ENCODE data around the gene EYS. TPM values are rescaled to one million over a fixed set of nuclear protein-coding genes. Genes with fewer than 3 reads are reported as not detected.

EYS gene
- total RNA-seq, 4 donors from 2014 or later: 0.15 TPM; not detected in 3

DNA sequence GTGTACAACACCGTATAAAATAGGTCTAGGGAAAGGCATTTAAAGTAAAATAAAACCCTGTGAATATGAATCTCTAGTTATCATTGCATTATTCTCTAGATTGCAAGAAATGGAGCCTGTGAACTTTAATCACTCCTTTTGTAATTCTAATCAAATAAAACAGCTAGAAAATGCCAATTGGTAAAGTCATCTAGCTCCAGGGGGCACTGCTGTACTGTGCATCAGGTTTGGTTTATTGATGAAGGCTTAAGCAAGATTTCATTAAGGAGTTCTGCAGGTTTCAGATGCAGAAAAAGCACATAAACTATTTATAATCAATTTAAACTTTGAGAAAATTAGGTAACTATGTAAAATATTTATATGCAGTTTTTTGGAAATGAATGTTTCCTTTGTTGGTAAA, 1426.5 kb downstream of the EYS start:
- Histone ChIP-seq H3K4me3 (no peak overlapping the region), H3K4me1 (no peaks in the 10 kb centered on the region), H3K27ac (no peak overlapping the region), H3K9me3 (no peaks in the 10 kb centered on the region), H3K27me3 (no peaks in the 10 kb centered on the region), H3K36me3 (no peaks in the 10 kb centered on the region)
- TF ChIP-seq, protein P1, sequence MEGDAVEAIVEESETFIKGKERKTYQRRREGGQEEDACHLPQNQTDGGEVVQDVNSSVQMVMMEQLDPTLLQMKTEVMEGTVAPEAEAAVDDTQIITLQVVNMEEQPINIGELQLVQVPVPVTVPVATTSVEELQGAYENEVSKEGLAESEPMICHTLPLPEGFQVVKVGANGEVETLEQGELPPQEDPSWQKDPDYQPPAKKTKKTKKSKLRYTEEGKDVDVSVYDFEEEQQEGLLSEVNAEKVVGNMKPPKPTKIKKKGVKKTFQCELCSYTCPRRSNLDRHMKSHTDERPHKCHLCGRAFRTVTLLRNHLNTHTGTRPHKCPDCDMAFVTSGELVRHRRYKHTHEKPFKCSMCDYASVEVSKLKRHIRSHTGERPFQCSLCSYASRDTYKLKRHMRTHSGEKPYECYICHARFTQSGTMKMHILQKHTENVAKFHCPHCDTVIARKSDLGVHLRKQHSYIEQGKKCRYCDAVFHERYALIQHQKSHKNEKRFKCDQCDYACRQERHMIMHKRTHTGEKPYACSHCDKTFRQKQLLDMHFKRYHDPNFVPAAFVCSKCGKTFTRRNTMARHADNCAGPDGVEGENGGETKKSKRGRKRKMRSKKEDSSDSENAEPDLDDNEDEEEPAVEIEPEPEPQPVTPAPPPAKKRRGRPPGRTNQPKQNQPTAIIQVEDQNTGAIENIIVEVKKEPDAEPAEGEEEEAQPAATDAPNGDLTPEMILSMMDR (IDR thresholded peaks at IDR 0.05): peak in 3 of 4 experiments; percentile 11 to 52 (median 40)
- no peak for TF ChIP-seq POLR2A (IDR thresholded peaks at IDR 0.05)
- no peak for ATAC-seq
- WGBS, 2 donors (ENCODE audit: low coverage in 1 of 2): 41 to 91% methylated on average over 1 of the region's 1 CpG

DNA sequence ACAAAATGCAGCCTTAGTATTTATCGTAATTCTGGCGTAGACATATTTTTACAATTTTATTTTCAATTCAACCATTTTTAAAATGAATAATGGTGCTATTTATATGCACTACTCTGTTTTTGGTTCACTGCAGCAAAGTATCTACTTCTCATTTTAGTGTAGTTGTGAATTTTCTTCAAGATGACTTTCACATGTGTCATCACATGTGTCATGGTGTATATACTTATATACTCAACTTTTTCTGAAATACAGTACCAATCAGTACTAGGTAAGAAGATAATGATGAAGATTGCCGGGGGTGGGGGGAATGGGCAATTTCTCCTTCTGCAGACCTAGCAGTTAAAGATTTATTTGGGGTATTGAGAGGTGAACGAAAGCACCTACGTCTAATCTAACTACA, 1436.9 kb downstream of the EYS start:
- H3K27me3 ChIP-seq: no peaks in the 10 kb centered on the region
- WGBS, 2 donors (ENCODE audit: low coverage in 1 of 2): 84 to 96% methylated on average over 4 to 5 of the region's 5 CpGs
- TF ChIP-seq POLR2AphosphoS5 (IDR thresholded peaks at IDR 0.05) (no peak), EP300 (IDR thresholded peaks at IDR 0.05) (no peak), POLR2A (IDR thresholded peaks at IDR 0.05) (no peak)
- no peak for ATAC-seq
- H3K36me3 ChIP-seq: no peaks in the 10 kb centered on the region
- H3K9me3 ChIP-seq: no peaks in the 10 kb centered on the region
- H3K27ac ChIP-seq: no peak overlapping the region
- no peak overlapping the region for H3K4me3 ChIP-seq
- no peaks in the 10 kb centered on the region for H3K4me1 ChIP-seq

DNA sequence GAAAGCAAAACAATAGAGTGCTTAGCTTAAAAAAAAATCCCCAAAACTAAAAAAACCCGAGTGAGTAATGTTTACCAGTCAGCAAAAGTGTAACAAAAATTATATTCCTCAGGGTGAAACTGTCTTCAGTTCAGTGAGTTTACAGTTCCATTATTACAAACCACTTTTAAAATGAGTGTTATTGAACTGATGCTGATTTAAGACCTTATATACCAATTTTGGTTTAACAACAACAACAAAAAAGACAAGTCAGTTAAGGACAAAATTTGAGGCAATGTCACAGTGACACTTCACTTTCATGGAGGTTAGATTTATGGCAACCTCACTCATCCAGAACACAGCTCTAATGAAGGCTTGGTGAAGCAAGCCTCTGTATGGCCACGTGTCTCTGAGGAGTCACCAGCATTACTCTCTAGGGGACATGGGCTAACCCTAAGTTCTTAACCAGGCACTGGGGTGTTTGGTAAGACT, 1440.6 kb downstream of the EYS start:
- TF ChIP-seq POLR2A (IDR thresholded peaks at IDR 0.05) (no peak), POLR2AphosphoS5 (IDR thresholded peaks at IDR 0.05) (no peak), EP300 (IDR thresholded peaks at IDR 0.05) (no peak)
- TF ChIP-seq, protein P1 (IDR thresholded peaks at IDR 0.05): no peak
- 33 to 50% methylated on average over 1 of the region's 2 CpGs for WGBS, 2 donors (ENCODE audit: low coverage in 1 of 2)
- Histone ChIP-seq H3K9me3 (no peaks in the 10 kb centered on the region), H3K27ac (no peak overlapping the region), H3K4me3 (no peak overlapping the region), H3K27me3 (no peaks in the 10 kb centered on the region), H3K36me3 (no peaks in the 10 kb centered on the region), H3K4me1 (no peaks in the 10 kb centered on the region)
- ATAC-seq: no peak

DNA sequence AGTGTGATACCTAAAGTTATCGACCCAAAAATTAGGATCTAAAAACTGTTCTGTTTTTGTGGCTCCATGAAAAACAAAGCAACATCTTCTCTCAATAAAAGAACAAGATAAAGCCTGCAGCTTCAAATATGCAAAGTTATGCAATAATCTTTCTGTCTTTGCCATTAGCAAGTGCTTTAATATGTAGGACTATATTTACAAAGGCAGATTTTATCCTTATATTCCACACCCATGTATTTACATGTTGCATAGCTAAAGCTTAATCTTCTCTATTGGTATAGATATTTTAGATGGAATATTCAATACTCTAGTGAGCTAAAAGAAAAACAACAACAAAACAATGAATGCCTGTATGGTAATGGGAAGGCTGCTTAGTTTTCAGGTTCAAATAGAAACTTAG, 1443.2 kb downstream of the EYS start:
- Histone ChIP-seq H3K36me3 (no peaks in the 10 kb centered on the region), H3K27ac (no peak overlapping the region), H3K4me3 (no peak overlapping the region), H3K27me3 (no peaks in the 10 kb centered on the region), H3K4me1 (no peaks in the 10 kb centered on the region), H3K9me3 (no peaks in the 10 kb centered on the region)
- WGBS, 2 donors (ENCODE audit: low coverage in 1 of 2): 93 to 100% methylated on average over 1 of the region's 1 CpG
- ATAC-seq: no peak
- TF ChIP-seq, protein P1 (IDR thresholded peaks at IDR 0.05): no peak
- TF ChIP-seq POLR2AphosphoS5 (IDR thresholded peaks at IDR 0.05) (no peak), POLR2A (IDR thresholded peaks at IDR 0.05) (no peak), EP300 (IDR thresholded peaks at IDR 0.05) (no peak)

DNA sequence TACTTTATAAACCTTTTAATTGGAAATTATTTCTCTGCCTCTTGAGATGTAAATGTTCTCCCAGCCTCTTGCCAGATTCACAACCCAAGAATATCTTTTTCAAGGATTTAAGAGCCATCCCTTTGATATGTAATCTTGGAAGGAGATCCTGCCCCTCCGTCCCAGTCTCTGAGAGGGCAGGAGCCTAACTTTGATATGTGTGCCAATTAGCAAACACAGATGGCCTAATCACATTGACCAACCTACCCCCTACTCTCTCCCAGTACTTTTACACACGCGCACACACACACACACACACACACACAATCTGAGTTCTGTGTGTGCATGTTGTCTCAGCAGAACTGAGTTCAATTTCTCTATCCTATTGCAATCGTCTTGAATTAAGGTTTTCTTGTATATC, 1447.7 kb downstream of the EYS start:
- WGBS, 2 donors (ENCODE audit: low coverage in 1 of 2): 51 to 60% methylated on average over 4 of the region's 4 CpGs
- ATAC-seq: no peak
- Histone ChIP-seq H3K27me3 (no peaks in the 10 kb centered on the region), H3K4me1 (no peaks in the 10 kb centered on the region), H3K36me3 (no peaks in the 10 kb centered on the region), H3K27ac (no peak overlapping the region), H3K4me3 (no peak overlapping the region), H3K9me3 (no peaks in the 10 kb centered on the region)
- TF ChIP-seq, protein P1 (IDR thresholded peaks at IDR 0.05): no peak
- TF ChIP-seq EP300 (IDR thresholded peaks at IDR 0.05): no peak
- TF ChIP-seq POLR2A (IDR thresholded peaks at IDR 0.05): no peak
- no peak for TF ChIP-seq POLR2AphosphoS5 (IDR thresholded peaks at IDR 0.05)

Data from gastroesophageal sphincter (tissue), 4 donors.